Activated naive CD8-positive, alpha-beta T cell treated with anti-CD3 and anti-CD28 coated beads, Interleukin-2, amount 50 U/mL, for 24 hours (primary cell): Measurements from ENCODE around the gene TBC1D8.
A peak's percentile ranks its signal among the peaks of the same experiment; 100 is the strongest.

Experiments
- ATAC-seq: fragments of 150-1000 bp; cut with Tn5 transposase; one replicate; pipeline ENCODE4 v1.10.0; 2021
- DNase-seq: peaks from one replicate; pipeline ENCODE4 v3.0.0; 2021
- H3K27ac Mint-ChIP-seq: one replicate; pipeline ENCODE4 v1.8.0; 2021; ENCODE audit warnings: mild to moderate bottlenecking, mixed read lengths
- H3K27me3 Mint-ChIP-seq: one replicate; pipeline ENCODE4 v1.8.0; 2021; ENCODE audit warnings: mixed read lengths
- H3K36me3 Mint-ChIP-seq: one replicate; pipeline ENCODE4 v1.8.0; 2021; ENCODE audit warnings: low read depth, mixed read lengths
- H3K4me1 Mint-ChIP-seq: one replicate; pipeline ENCODE4 v1.8.0; 2021; ENCODE audit warnings: mixed read lengths
- H3K4me3 Mint-ChIP-seq: one replicate; pipeline ENCODE4 v1.8.0; 2021; ENCODE audit warnings: mild to moderate bottlenecking, moderate library complexity, mixed read lengths
- H3K9me3 Mint-ChIP-seq: one replicate; pipeline ENCODE4 v1.8.0; 2021; ENCODE audit warnings: mixed read lengths

The TBC1D8 gene

DNA sequence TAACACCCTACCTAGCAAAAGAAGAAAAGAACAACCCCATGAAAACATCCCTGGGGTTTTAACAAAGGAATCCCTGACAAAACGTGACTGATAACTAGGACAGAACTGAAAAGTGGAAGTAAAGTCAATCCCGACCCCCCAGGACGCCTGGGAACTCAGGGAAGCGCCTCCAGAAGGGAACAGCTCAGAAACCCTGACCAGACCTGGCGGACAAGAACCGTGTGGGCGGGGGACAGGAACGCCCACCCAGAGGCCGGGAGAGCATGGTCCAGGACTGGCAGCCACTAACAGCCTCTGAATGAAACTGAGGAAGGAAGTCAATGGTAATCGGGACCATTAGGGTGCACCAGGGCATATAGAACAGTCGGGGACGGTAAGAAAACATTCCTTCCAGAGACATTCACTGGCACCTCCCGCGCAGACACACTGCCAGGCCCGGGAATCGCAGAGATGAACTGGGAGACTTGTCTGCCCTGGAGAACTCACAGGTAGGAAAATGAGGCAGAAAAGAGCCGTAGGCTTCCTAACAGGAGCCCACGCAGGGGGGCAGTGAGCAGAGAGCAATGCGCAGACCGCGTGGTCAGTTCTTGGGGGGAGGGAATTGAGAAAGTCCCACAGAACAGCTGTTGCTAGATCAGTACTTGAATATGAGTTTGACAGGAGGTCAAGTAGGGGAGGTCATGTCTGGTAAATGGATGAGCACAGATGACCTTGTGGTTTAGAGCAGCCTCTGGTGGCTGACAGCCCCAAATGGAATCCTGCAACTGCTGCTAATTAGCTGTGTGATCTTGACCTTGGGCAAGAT lies 1.3 kb upstream of the TBC1D8 start:
- Mint-ChIP-seq H3K27ac (no peak overlapping the region), H3K27me3 (peaks cover 29% of the 10 kb centered on the region), H3K4me3 (peak overlapping the region; percentile 71), H3K9me3 (no peaks in the 10 kb centered on the region), H3K4me1 (peaks cover 24% of the 10 kb centered on the region), H3K36me3 (no peaks in the 10 kb centered on the region)
- ATAC-seq: peak; percentile 29
- DNase-seq: peak; percentile 16

DNA sequence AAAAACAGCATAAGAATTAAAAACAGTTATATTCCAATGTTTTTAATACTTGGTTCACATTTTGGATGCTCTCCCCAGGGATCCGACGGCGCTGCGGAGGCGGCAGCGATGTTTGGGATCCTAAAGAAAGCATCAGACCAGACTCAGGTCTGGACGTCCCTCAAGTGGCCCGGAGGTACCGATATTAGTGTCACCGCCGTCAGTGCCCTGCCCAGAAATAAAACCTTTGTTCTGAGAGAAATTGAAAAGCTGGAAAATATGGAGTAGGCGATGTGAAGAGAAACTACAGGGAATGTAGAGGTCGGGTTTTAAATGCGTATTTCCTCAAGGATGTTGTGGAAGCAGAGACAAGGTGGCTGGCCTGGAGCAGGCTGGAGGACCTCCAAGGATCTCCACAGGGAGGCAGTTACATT lies 683 bp upstream of the TBC1D8 start:
- Mint-ChIP-seq H3K9me3 (no peaks in the 10 kb centered on the region), H3K27ac (no peak overlapping the region), H3K36me3 (no peaks in the 10 kb centered on the region), H3K4me1 (peaks cover 20% of the 10 kb centered on the region), H3K4me3 (peak overlapping the region; percentile 71), H3K27me3 (peaks cover 29% of the 10 kb centered on the region)
- ATAC-seq: no peak
- DNase-seq: peak; percentile 7

DNA sequence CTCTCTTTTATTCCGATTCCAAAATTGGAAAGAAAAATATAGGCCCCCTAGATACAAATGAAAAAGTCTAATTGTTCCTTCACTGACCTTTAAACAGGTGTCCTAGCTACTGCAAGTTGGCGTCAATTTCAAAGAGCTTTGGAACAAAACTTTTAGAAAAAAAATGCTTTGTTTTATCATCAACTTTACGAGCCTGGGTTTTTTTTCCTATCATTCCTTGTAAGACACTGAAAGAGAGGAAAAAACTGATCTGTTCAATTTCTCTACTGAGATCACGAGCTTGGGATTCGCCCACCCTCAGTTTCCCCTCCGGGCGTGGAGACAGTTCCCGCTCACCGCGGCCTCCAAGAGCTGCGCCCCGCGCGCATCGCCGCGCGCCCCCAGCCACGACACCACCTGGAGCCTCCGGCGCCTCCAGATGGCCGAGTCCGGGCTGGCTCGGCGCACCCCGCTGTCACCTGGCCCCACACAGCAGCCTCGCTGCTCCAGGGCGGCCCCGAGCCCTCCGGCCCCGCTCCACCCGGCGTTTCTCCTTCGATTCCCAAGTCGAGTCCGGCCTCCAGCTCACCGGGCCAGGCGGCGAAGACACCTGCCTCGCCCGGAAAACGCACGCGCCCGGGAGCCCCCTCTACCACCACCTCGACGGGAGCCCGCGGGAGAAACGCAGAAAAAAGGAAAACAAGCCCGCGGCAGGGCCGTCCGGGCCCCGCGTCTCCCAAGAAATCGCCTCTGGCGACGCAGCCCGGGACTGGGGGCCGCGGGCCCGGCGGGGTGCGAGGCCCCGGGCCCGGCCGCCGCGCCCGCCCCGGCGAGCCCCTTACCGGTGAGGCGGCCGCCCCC lies 656 bp downstream of the TBC1D8 start:
- peaks cover 29% of the 10 kb centered on the region for H3K27me3 Mint-ChIP-seq
- H3K9me3 Mint-ChIP-seq: no peaks in the 10 kb centered on the region
- peaks cover 20% of the 10 kb centered on the region for H3K4me1 Mint-ChIP-seq
- no peak overlapping the region for H3K27ac Mint-ChIP-seq
- H3K36me3 Mint-ChIP-seq: no peaks in the 10 kb centered on the region
- no peak for ATAC-seq
- peak; percentile 23 for DNase-seq
- peak overlapping the region; percentile 66 for H3K4me3 Mint-ChIP-seq

DNA sequence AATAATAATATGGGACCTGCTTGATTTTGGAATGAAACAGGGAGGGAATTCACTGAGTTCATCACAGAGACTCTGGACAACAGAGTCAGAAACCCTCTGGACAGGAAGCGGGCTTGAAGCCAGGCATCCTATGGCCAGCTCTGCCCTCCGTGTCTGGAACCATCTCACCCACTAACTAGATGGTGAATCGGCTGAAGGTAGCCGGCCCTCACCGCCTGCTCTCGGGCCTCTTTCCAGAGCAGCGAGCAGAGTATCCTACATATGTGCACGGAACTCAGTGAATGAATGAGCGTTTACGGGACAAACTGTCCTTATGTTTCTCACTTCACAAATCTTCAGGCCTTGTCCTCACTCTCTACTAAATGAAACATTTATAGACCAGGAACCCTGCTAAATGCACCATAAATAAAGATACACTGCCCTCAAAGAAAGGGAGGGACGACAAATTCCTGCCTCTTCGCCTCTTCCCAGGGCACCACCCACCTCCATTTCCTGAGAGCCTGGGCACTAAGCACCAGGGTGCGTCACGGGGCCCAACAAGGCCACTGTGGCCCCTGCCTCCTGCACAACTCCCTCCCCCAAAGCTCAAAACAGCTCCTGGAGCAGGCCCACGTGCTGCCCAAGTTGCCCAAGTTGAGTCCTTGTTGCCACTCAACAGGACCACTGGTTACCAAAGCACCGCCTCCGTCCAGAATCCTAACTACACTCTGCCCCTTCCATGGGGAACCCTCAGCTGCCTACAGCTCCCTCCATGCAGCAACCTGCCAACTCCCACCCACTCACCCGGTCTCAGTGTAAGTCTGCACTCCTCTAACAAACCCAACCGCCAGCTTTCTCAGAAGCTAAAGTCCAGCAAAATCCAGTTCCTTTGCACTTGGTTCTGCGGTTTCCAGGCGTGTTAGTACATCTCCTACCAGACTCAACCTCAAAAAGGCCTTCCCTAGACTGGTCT lies 1.7 kb downstream of the TBC1D8 start:
- peaks cover 32% of the 10 kb centered on the region for H3K27me3 Mint-ChIP-seq
- ATAC-seq (no peak), DNase-seq (no peak)
- peaks cover 20% of the 10 kb centered on the region for H3K4me1 Mint-ChIP-seq
- peak overlapping the region; percentile 66 for H3K4me3 Mint-ChIP-seq
- no peaks in the 10 kb centered on the region for H3K36me3 Mint-ChIP-seq
- H3K9me3 Mint-ChIP-seq: no peaks in the 10 kb centered on the region
- H3K27ac Mint-ChIP-seq: peak overlapping the region; percentile 24

DNA sequence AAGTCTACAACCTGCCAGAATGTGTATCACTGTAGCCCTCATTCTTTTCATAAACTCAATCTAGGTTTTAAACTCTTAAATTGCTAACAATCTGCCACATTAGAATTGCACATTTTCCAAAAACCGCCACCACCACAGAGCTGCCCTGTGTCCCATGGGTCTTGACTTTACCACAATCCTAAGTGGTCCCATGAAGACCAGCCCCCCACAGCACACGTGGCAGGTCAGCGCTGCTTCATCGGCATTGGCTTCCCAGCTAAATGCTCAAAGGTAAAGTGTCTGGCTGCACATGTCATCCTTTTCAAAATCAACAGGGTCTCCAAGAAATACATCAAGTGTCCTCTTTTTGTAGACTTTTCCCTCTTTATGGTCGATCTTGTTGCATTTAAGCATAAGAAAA lies 2.4 kb downstream of the TBC1D8 start:
- ATAC-seq (no peak), DNase-seq (no peak)
- Mint-ChIP-seq H3K27ac (no peak overlapping the region), H3K9me3 (no peaks in the 10 kb centered on the region), H3K27me3 (peaks cover 37% of the 10 kb centered on the region), H3K36me3 (no peaks in the 10 kb centered on the region), H3K4me3 (no peak overlapping the region), H3K4me1 (peaks cover 20% of the 10 kb centered on the region)

DNA sequence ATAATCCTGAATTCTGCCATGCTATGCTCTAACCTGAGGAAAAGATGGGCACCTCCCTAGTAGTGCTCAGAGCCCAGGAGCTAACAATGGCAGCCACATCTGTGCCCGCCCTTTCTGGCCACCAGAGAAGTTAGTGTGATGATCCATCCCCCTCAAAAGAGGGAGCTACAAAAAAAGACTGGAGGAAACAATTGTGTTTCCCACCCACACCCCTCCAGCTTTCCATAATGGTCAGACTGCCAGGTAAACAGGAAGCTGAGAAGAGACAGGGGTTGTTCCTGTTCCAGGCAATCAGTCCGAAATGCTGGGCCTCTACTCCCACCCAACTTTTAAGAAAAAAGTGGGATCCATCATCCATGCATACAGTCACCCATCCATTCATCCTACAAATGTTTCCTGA lies 3.2 kb downstream of the TBC1D8 start:
- peaks cover 20% of the 10 kb centered on the region for H3K4me1 Mint-ChIP-seq
- H3K27ac Mint-ChIP-seq: no peak overlapping the region
- H3K36me3 Mint-ChIP-seq: no peaks in the 10 kb centered on the region
- DNase-seq (no peak), ATAC-seq (no peak)
- H3K4me3 Mint-ChIP-seq: no peak overlapping the region
- peaks cover 37% of the 10 kb centered on the region for H3K27me3 Mint-ChIP-seq
- H3K9me3 Mint-ChIP-seq: no peaks in the 10 kb centered on the region

DNA sequence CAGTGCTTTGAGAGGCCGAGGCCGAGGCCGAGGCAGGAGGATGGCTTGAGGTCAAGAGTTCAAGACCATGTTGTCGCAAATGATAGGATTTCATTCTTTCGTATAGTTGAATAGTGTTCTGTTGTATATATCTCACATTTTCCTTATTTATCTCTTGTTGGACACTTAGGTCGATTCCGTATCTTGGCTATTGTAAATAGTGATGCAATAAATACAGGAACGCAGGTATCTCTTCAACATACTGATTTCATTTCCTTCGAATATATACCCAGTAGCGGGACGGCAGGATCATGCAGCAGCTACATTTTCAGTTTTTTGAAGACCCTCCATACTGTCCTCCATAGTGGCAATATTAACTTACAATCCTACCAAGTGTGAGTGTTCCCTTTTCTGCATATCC lies 4.1 kb downstream of the TBC1D8 start:
- Mint-ChIP-seq H3K9me3 (no peaks in the 10 kb centered on the region), H3K27me3 (peaks cover 33% of the 10 kb centered on the region), H3K4me1 (peaks cover 13% of the 10 kb centered on the region), H3K36me3 (no peaks in the 10 kb centered on the region), H3K27ac (no peak overlapping the region), H3K4me3 (no peak overlapping the region)
- DNase-seq (no peak), ATAC-seq (no peak)

DNA sequence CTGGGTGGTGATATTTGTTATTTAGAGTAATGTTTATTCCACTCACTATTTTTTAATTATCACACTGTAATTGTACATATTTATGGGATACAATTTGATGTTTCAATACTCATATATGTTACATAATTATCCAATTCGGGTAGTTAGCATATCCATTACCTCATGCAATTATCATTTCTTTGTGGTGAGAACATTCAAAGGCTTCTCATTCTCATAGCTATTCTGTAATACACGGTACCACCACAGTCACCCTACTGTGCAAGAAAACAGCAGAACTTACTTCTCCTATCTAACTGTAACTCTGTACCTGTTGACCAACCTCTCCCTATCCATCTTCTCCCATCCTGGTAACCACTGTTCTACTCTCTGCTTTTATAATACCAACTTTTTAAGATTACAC lies 4.6 kb downstream of the TBC1D8 start:
- Mint-ChIP-seq H3K36me3 (no peaks in the 10 kb centered on the region), H3K4me1 (peaks cover 8% of the 10 kb centered on the region), H3K27ac (no peak overlapping the region), H3K27me3 (peaks cover 33% of the 10 kb centered on the region), H3K9me3 (no peaks in the 10 kb centered on the region), H3K4me3 (no peak overlapping the region)
- DNase-seq: no peak
- ATAC-seq: no peak

DNA sequence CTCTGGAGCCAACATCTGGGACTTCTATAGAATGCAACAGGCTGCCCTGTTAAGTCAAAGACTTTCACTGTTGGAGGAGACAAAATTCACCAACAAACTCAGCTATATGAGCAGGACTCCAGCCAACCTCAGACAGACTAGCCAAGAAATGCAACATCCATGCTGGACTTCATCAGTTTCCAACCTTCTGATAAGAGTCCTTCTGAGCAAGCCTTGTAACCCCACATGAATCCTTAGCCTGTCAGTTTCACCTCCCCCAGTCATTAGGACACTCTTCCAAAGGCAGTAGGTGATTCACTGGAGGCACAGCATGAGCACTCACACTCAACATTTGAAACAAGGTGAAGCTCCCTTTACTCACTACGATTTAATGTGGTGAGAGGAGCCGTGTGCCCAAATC lies 5.8 kb downstream of the TBC1D8 start:
- Mint-ChIP-seq H3K9me3 (no peaks in the 10 kb centered on the region), H3K4me1 (peaks cover 7% of the 10 kb centered on the region), H3K27ac (no peak overlapping the region), H3K4me3 (no peak overlapping the region), H3K36me3 (no peaks in the 10 kb centered on the region), H3K27me3 (peaks cover 41% of the 10 kb centered on the region)
- ATAC-seq (no peak), DNase-seq (no peak)

DNA sequence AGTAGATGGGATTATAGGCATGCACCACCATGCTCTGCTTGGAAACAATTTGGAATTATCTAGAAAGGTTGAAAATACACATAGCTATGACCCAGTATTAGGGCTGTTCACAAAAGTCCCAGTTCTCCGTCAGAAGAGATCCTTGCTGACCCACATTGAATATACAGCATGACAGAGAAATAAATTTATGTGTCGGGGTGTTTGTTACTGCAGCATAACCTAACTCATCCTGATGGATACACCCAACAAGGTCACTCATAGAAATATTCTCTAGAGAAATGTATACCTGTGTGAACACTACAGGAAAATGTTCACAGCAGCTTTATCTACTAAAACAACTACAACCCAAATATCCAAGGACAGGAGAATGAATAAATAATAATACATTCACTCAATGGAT lies 9.0 kb downstream of the TBC1D8 start:
- no peaks in the 10 kb centered on the region for H3K36me3 Mint-ChIP-seq
- H3K4me1 Mint-ChIP-seq: no peaks in the 10 kb centered on the region
- DNase-seq: no peak
- no peak for ATAC-seq
- H3K27ac Mint-ChIP-seq: no peak overlapping the region
- peaks cover 33% of the 10 kb centered on the region for H3K27me3 Mint-ChIP-seq
- no peak overlapping the region for H3K4me3 Mint-ChIP-seq
- H3K9me3 Mint-ChIP-seq: no peaks in the 10 kb centered on the region

DNA sequence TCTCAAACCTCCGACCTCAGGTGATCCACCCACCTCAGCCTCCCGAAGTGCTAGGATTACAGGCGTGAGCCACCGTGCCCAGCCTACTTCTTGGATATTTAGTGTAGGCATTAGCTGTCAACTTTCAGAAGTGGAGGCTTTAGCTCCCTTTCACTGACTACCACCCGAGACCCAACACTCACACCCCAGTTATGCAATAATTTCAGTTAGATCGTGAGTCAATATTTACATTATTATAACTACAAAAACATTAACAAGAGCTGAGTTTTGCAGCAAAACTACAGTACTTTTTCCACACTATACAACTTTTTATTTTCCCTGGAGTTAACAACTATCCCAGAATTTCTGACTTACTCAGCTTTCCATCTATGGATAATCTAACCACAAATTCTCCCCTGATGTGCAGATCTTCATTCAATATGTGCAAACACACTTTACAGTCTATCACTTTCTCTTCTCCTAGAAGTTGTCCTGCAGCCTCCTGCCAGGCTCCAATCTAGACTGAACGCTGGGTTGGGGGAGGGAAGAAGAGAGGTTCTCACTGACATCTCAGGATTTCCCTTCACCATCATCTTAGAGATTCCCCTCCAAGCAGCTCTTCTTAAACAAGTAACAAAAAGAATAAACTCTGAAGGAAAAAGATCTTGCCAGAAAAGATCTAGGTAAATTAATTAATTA lies 10.1 kb downstream of the TBC1D8 start:
- H3K4me3 Mint-ChIP-seq: no peak overlapping the region
- DNase-seq (no peak), ATAC-seq (no peak)
- H3K27me3 Mint-ChIP-seq: peaks cover 33% of the 10 kb centered on the region
- no peaks in the 10 kb centered on the region for H3K36me3 Mint-ChIP-seq
- H3K4me1 Mint-ChIP-seq: no peaks in the 10 kb centered on the region
- H3K9me3 Mint-ChIP-seq: no peaks in the 10 kb centered on the region
- no peak overlapping the region for H3K27ac Mint-ChIP-seq

DNA sequence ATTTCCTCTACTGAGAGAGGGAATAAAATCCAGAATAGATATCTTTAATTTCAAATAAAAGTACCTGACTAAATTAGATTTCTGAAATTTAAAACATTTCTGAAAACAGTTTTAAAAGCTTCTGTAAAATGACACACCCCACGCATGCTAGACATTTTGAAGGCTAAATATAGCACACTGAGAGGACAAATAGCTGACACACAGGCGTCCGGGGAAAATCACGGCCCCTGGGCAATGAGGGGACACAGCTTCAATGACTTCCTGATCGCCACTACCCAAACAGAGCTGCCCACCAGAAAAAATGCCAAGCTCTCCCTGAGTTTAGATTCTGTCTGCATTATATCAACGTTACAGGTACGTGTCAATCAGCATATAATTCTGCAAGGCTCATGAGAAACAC lies 10.9 kb downstream of the TBC1D8 start:
- Mint-ChIP-seq H3K4me3 (no peak overlapping the region), H3K4me1 (no peaks in the 10 kb centered on the region), H3K27me3 (peaks cover 33% of the 10 kb centered on the region), H3K36me3 (no peaks in the 10 kb centered on the region), H3K27ac (no peak overlapping the region), H3K9me3 (no peaks in the 10 kb centered on the region)
- DNase-seq (no peak), ATAC-seq (no peak)

DNA sequence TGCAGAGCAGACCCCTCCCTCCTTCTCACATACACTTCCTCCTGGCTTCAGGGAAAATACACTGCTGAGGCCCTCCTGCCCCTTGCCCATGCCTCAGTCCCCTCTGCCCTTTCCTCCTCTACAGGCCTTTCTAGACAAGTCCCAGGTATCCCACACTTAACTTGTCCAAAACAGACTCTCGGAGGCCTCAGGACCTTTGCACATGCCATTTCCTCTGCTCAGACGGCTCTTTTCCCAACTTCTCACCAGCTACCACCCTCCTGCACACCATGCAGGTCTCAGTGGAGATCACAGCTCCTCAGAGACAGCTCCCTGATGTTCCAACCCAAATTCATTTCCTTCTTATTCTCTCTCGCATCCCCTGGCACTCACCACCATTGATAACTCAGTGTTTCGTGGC lies 11.7 kb downstream of the TBC1D8 start:
- no peak for ATAC-seq
- H3K36me3 Mint-ChIP-seq: no peaks in the 10 kb centered on the region
- H3K9me3 Mint-ChIP-seq: no peaks in the 10 kb centered on the region
- H3K4me1 Mint-ChIP-seq: no peaks in the 10 kb centered on the region
- no peak overlapping the region for H3K4me3 Mint-ChIP-seq
- no peak overlapping the region for H3K27ac Mint-ChIP-seq
- no peak for DNase-seq
- peaks cover 30% of the 10 kb centered on the region for H3K27me3 Mint-ChIP-seq
